A673 (cell line): ENCODE measurements around the gene PSMG3. TPM values are rescaled to one million over a fixed set of nuclear protein-coding genes. Genes with fewer than 3 reads are reported as not detected.

ENCODE experiments used
- BruUV-seq: library from RNA; stranded (reverse); fragments of 400-500 nt; replicated peaks from 2 replicates; lab custom pipeline; 2021; lab: Mats Ljungman, UMichigan
- CTCF ChIA-PET: fragments of 300-600 bp; sonication (Branson Sonifier 250); formaldehyde crosslinking; loops from one replicate; lab custom pipeline; 2022; ENCODE audit warnings: antibody characterized with exemption; lab: Charles Lee
- POLR2A ChIA-PET: fragments of 300-600 bp; sonication (Branson Sonifier 250); formaldehyde crosslinking; loops from one replicate; lab custom pipeline; 2022; ENCODE audit warnings: antibody characterized with exemption; ENCODE audit not compliant: low non-redundant PET; lab: Charles Lee
- DNase-seq: peaks from one replicate; pipeline ENCODE4 v3.0.0-alpha.2; 2015; ENCODE audit warnings: low spot score
- H3K27ac ChIP-seq: fragments of 200-600 bp; sonication (generic); 2 replicates; pipeline ENCODE4 v1.5.1; 2016; ENCODE audit warnings: mixed run types, low read depth, mild to moderate bottlenecking, mixed read lengths, antibody characterized with exemption, low read length; ENCODE audit not compliant: poor library complexity, severe bottlenecking
- H3K27me3 ChIP-seq: fragments of 200-600 bp; sonication (generic); replicated peaks from 2 replicates; pipeline ENCODE4 v1.6.1; 2017; ENCODE audit warnings: mixed run types, low read depth, mild to moderate bottlenecking, mixed read lengths, antibody characterized with exemption, low read length; ENCODE audit not compliant: insufficient read depth, poor library complexity
- H3K36me3 ChIP-seq: fragments of 200-600 bp; sonication (generic); 2 replicates; pipeline ENCODE4 v1.6.1; 2016; ENCODE audit warnings: mixed run types, mild to moderate bottlenecking, mixed read lengths, antibody characterized with exemption, low read length; ENCODE audit not compliant: insufficient read depth, poor library complexity, severe bottlenecking
- H3K4me1 ChIP-seq: fragments of 200-600 bp; sonication (generic); 2 replicates; pipeline ENCODE4 v1.6.1; 2017; ENCODE audit warnings: mixed run types, mild to moderate bottlenecking, mixed read lengths, antibody characterized with exemption, low read length; ENCODE audit not compliant: insufficient read depth, poor library complexity, severe bottlenecking
- H3K4me3 ChIP-seq: fragments of 200-600 bp; sonication (generic); 2 replicates; pipeline ENCODE4 v1.5.1; 2016; ENCODE audit warnings: low read depth, mixed run types, mild to moderate bottlenecking, mixed read lengths, low read length; ENCODE audit not compliant: poor library complexity, severe bottlenecking
- H3K9me3 ChIP-seq: fragments of 200-600 bp; sonication (generic); 2 replicates; pipeline ENCODE4 v1.6.1; 2016; ENCODE audit warnings: mixed run types, low read depth, mild to moderate bottlenecking, mixed read lengths, antibody characterized with exemption, low read length; ENCODE audit not compliant: poor library complexity, severe bottlenecking
- EZH2 ChIP-seq: fragments of 200-600 bp; sonication (generic); IDR thresholded peaks from 2 replicates; pipeline ENCODE4 v1.6.1; 2017; ENCODE audit warnings: borderline replicate concordance, low read depth, mild to moderate bottlenecking, mixed read lengths, antibody characterized with exemption, low read length; ENCODE audit not compliant: poor library complexity, severe bottlenecking
- intact Hi-C: fragments of 100-400 bp; cut with micrococcal nuclease; formaldehyde crosslinking; loops from one replicate; pipeline ENCODE4 v1.10.0; 2022; ENCODE audit not compliant: unreplicated experiment
- total RNA-seq: library from RNA; stranded (reverse); gene quantifications from 2 replicates; pipeline ENCODE4 v1.2.3, GENCODE V29; 2021
- TF ChIP-seq, protein P1 (sequence below): fragments of 300-800, 200-600 bp; sonication (generic); conservative IDR thresholded peaks from 2 replicates; pipeline ENCODE4 v1.5.1; 2017; ENCODE audit warnings: low read depth, mild to moderate bottlenecking, antibody characterized with exemption, low read length, moderate library complexity, mixed read lengths

PSMG3 gene
- total RNA-seq, 1 experiment from 2014 or later = 54.9 TPM

DNA sequence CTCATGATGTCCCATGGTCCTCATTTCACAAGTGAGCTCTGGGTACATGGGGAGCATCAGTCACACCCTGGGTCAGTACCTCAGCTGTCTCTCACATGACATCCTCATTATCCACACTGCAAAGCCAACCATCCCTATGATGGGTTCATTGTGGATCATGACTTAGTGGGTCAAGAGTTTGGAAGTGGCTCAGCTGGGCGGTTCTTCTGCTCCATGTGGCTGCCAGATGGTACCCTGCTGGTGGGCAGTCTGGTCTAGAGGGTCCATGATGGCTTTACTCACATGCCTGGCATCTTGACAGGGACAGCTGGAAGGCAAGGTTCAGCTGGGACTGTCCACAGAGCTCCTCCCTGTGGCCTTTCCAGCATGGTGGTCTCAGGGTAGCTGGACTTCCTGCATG, 19.1 kb upstream of the PSMG3 start:
- ChIA-PET POLR2A (no interaction called here), CTCF (no interaction called here)
- Histone ChIP-seq H3K27me3 (peaks cover 45% of the 10 kb centered on the region), H3K36me3 (no peaks in the 10 kb centered on the region), H3K4me3 (no peak overlapping the region), H3K4me1 (no peaks in the 10 kb centered on the region), H3K27ac (no peak overlapping the region), H3K9me3 (no peaks in the 10 kb centered on the region)
- no peak for DNase-seq
- TF ChIP-seq, protein P1, sequence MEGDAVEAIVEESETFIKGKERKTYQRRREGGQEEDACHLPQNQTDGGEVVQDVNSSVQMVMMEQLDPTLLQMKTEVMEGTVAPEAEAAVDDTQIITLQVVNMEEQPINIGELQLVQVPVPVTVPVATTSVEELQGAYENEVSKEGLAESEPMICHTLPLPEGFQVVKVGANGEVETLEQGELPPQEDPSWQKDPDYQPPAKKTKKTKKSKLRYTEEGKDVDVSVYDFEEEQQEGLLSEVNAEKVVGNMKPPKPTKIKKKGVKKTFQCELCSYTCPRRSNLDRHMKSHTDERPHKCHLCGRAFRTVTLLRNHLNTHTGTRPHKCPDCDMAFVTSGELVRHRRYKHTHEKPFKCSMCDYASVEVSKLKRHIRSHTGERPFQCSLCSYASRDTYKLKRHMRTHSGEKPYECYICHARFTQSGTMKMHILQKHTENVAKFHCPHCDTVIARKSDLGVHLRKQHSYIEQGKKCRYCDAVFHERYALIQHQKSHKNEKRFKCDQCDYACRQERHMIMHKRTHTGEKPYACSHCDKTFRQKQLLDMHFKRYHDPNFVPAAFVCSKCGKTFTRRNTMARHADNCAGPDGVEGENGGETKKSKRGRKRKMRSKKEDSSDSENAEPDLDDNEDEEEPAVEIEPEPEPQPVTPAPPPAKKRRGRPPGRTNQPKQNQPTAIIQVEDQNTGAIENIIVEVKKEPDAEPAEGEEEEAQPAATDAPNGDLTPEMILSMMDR = no peak
- no peak for TF ChIP-seq EZH2
- no TSS peak for BruUV-seq
- intact Hi-C loops = loop anchor here (10.0 kb wide), 1 partner anchor 166 kb away; no protein-coding TSS in a partner anchor

DNA sequence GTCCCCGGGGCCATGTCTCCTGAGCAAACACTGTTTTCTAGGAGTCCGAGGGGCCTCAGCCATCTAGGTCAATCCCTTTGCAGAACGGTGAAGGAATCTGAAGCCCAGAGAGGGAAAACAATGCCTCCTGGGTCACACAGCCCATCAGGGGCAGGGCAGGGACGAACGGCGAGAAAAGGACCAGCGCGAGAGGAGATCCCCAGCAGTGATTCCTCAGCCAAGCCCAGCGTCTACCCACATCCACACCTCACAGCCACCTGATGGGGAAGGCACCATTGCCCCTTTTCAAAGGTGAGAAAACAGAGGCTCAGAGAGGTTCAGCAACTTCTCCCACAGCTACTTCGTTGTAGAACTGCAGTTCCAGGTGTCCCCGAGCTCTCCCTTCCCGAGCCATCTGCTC, 17.9 kb upstream of the PSMG3 start:
- Histone ChIP-seq H3K27me3 (peaks cover 39% of the 10 kb centered on the region), H3K4me1 (no peaks in the 10 kb centered on the region), H3K9me3 (no peaks in the 10 kb centered on the region), H3K36me3 (no peaks in the 10 kb centered on the region), H3K27ac (no peak overlapping the region), H3K4me3 (no peak overlapping the region)
- POLR2A ChIA-PET = no interaction called here
- CTCF ChIA-PET = no interaction called here
- BruUV-seq = no TSS peak
- DNase-seq = no peak
- TF ChIP-seq, protein P1 = no peak
- intact Hi-C loops = loop anchor here (10.0 kb wide), 1 partner anchor 167 kb away; no protein-coding TSS in a partner anchor

DNA sequence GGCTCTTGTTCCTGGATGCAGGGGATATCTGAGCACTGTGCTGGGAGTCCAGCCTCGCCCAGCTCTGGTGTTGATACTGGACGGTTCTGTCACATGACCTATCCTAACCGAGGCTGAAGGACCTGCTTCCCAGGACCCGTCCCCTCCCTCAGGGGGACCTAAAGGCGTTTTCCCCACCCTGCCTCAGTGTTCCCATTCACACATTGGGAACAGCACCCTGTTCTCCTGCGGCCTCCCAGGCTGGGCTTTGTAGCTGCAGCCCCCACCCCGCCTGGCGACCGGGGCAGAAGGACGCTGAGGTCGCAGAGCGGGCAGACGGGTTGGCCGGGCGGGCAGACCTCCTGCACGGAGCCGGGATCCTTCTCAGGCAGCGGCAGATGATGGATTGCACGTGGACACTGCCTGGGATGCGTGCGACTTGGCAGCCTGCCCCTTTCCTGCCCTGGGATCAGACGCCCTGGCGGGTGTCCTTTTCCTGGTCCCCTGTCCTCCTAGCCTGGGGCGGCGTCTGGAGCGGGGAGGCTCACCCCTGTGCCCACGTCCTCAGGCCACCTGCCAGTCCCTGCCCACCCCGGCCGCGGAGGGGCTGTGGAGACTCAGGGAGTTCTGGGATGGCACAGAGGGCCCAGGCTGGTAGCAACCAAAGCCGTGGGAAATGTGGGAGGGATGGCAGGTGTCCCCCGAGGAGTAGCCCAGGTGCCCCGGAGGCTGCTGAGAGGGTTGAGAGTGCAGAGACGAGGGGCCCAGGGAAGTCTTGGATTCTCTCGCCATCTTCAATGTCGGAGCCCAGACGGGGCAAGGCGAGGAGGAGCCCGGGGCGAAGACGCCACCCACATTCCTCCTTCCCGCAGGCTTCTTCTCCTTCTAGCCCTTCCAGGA, 17.2 kb upstream of the PSMG3 start:
- BruUV-seq = no TSS peak
- Histone ChIP-seq H3K36me3 (no peaks in the 10 kb centered on the region), H3K4me1 (no peaks in the 10 kb centered on the region), H3K27me3 (peaks cover 32% of the 10 kb centered on the region), H3K4me3 (no peak overlapping the region), H3K9me3 (no peaks in the 10 kb centered on the region), H3K27ac (no peak overlapping the region)
- ChIA-PET CTCF (no interaction called here), POLR2A (no interaction called here)
- no peak for DNase-seq
- intact Hi-C loops = loop anchor here (10.0 kb wide), 1 partner anchor 168 kb away; no protein-coding TSS in a partner anchor
- TF ChIP-seq, protein P1 = no peak
- TF ChIP-seq EZH2 = no peak
